Activated CD4-positive, alpha-beta memory T cell treated with anti-CD3 and anti-CD28 coated beads, Interleukin-2, amount 10 ng/mL, durations not matched to agents 7 days and 5 days (primary cell): Measurements from ENCODE around the gene SMARCC1. TPM values are rescaled to one million over a fixed set of nuclear protein-coding genes. Genes with fewer than 3 reads are reported as not detected.

Source experiments
- CTCF ChIA-PET: fragments of 350-600 bp; sonication (Branson Sonifier 250); formaldehyde crosslinking; loops from one replicate; lab custom pipeline; 2021; ENCODE audit warnings: antibody characterized with exemption, inconsistent platforms; lab: Charles Lee
- POLR2A ChIA-PET: fragments of 350-600 bp; sonication (Branson Sonifier 250); formaldehyde crosslinking; loops from one replicate; lab custom pipeline; 2021; ENCODE audit warnings: antibody characterized with exemption; lab: Charles Lee
- DNase-seq: peaks from one replicate; pipeline ENCODE4 v3.0.0-alpha.2; 2020
- H3K27ac Mint-ChIP-seq: one replicate; pipeline ENCODE4 v1.8.0; 2021; ENCODE audit warnings: mild to moderate bottlenecking, mixed read lengths
- H3K27me3 Mint-ChIP-seq: one replicate; pipeline ENCODE4 v1.8.0; 2021; ENCODE audit warnings: mixed read lengths
- H3K36me3 Mint-ChIP-seq: one replicate; pipeline ENCODE4 v1.8.0; 2021; ENCODE audit warnings: low read depth, mixed read lengths
- H3K4me1 Mint-ChIP-seq: one replicate; pipeline ENCODE4 v1.8.0; 2021; ENCODE audit warnings: mixed read lengths
- H3K4me3 Mint-ChIP-seq: one replicate; pipeline ENCODE4 v1.8.0; 2021; ENCODE audit warnings: mild to moderate bottlenecking, mixed read lengths
- H3K9me3 Mint-ChIP-seq: one replicate; pipeline ENCODE4 v1.8.0; 2021; ENCODE audit warnings: mixed read lengths
- total RNA-seq, 2 experiments: library from RNA; stranded (reverse); gene quantifications; one replicate each; pipeline ENCODE4 v1.2.3, GENCODE V29; 2021

Gene SMARCC1
- total RNA-seq, 2 experiments from 2014 or later: 83.0 to 83.7 TPM

GRCh38 chr3:47678446-47679338 lies 103.0 kb downstream of the SMARCC1 start:
- Mint-ChIP-seq H3K36me3 (peaks cover 54% of the 10 kb centered on the region), H3K4me1 (peaks cover 5% of the 10 kb centered on the region), H3K27me3 (no peaks in the 10 kb centered on the region), H3K9me3 (no peaks in the 10 kb centered on the region), H3K27ac (no peak overlapping the region), H3K4me3 (no peak overlapping the region)
- POLR2A ChIA-PET: no interaction called here
- DNase-seq: no peak
- CTCF ChIA-PET: interaction anchor here (0.5 to 1.0 kb wide), 2 partner anchors 156 to 258 kb away, joined by 3 to 5 read pairs; no protein-coding TSS in a partner anchor

- ChIA-PET POLR2A (no interaction called here), CTCF (no interaction called here)
- Mint-ChIP-seq H3K27me3 (no peaks in the 10 kb centered on the region), H3K9me3 (no peaks in the 10 kb centered on the region), H3K4me3 (no peak overlapping the region), H3K27ac (no peak overlapping the region), H3K36me3 (peaks cover 28% of the 10 kb centered on the region), H3K4me1 (peaks cover 5% of the 10 kb centered on the region)
- no peak for DNase-seq
These were observed 112.5 kb downstream of the SMARCC1 start for GRCh38 chr3:47669026-47669749.

GRCh38 chr3:47666118-47666517 lies 115.6 kb downstream of the SMARCC1 start:
- ChIA-PET CTCF (interaction anchor here (2.0 kb wide), 1 partner anchor 143 kb away, joined by 8 read pairs; no protein-coding TSS in a partner anchor), POLR2A (no interaction called here)
- Mint-ChIP-seq H3K27ac (no peak overlapping the region), H3K4me3 (no peak overlapping the region), H3K4me1 (peaks cover 3% of the 10 kb centered on the region), H3K27me3 (no peaks in the 10 kb centered on the region), H3K36me3 (peaks cover 10% of the 10 kb centered on the region), H3K9me3 (no peaks in the 10 kb centered on the region)
- DNase-seq: no peak

GRCh38 chr3:47664519-47664918 lies 117.2 kb downstream of the SMARCC1 start:
- Mint-ChIP-seq H3K36me3 (peaks cover 18% of the 10 kb centered on the region), H3K27me3 (no peaks in the 10 kb centered on the region), H3K9me3 (peaks cover under 1% of the 10 kb centered on the region), H3K27ac (no peak overlapping the region), H3K4me3 (no peak overlapping the region), H3K4me1 (peaks cover 1% of the 10 kb centered on the region)
- ChIA-PET CTCF (interaction anchor here (2.0 kb wide), 1 partner anchor 142 kb away, joined by 8 read pairs; no protein-coding TSS in a partner anchor), POLR2A (no interaction called here)
- DNase-seq: no peak

- Mint-ChIP-seq H3K4me1 (no peaks in the 10 kb centered on the region), H3K36me3 (peaks cover 20% of the 10 kb centered on the region), H3K9me3 (peaks cover 3% of the 10 kb centered on the region), H3K27me3 (no peaks in the 10 kb centered on the region), H3K4me3 (no peak overlapping the region), H3K27ac (no peak overlapping the region)
- DNase-seq: no peak
- POLR2A ChIA-PET: no interaction called here
- CTCF ChIA-PET: no interaction called here
These were observed 118.0 kb downstream of the SMARCC1 start for GRCh38 chr3:47663630-47664240.

- peaks cover 45% of the 10 kb centered on the region for H3K36me3 Mint-ChIP-seq
- POLR2A ChIA-PET: interaction anchor here (0.6 to 0.7 kb wide), 2 partner anchors 30 to 233 kb away, joined by 3 read pairs; no protein-coding TSS in a partner anchor
These were observed 120.5 kb downstream of the SMARCC1 start for GRCh38 chr3:47661121-47661752.

GRCh38 chr3:47658444-47658843 lies 123.2 kb downstream of the SMARCC1 start:
- no peak overlapping the region for H3K4me3 Mint-ChIP-seq

More at GRCh38 chr3:47661121-47661752, 120.5 kb downstream of the SMARCC1 start:
- DNase-seq: no peak
- H3K27ac Mint-ChIP-seq: no peak overlapping the region
- CTCF ChIA-PET: no interaction called here
- peaks cover 3% of the 10 kb centered on the region for H3K9me3 Mint-ChIP-seq
- peaks cover 1% of the 10 kb centered on the region for H3K4me1 Mint-ChIP-seq
- no peaks in the 10 kb centered on the region for H3K27me3 Mint-ChIP-seq
- no peak overlapping the region for H3K4me3 Mint-ChIP-seq

GRCh38 chr3:47652142-47652541 lies 129.6 kb downstream of the SMARCC1 start:
- Mint-ChIP-seq H3K9me3 (no peaks in the 10 kb centered on the region), H3K4me1 (peaks cover 1% of the 10 kb centered on the region), H3K27ac (no peak overlapping the region), H3K4me3 (no peak overlapping the region), H3K36me3 (peaks cover 39% of the 10 kb centered on the region), H3K27me3 (no peaks in the 10 kb centered on the region)
- ChIA-PET POLR2A (no interaction called here), CTCF (no interaction called here)
- no peak for DNase-seq

More at GRCh38 chr3:47658444-47658843, 123.2 kb downstream of the SMARCC1 start:
- Mint-ChIP-seq H3K4me1 (peaks cover 1% of the 10 kb centered on the region), H3K27ac (no peak overlapping the region), H3K27me3 (no peaks in the 10 kb centered on the region), H3K36me3 (peaks cover 54% of the 10 kb centered on the region), H3K9me3 (peaks cover 3% of the 10 kb centered on the region)
- DNase-seq: no peak
- ChIA-PET CTCF (no interaction called here), POLR2A (no interaction called here)

GRCh38 chr3:47650294-47650693 lies 131.4 kb downstream of the SMARCC1 start:
- Mint-ChIP-seq H3K4me1 (no peaks in the 10 kb centered on the region), H3K27ac (no peak overlapping the region), H3K9me3 (no peaks in the 10 kb centered on the region), H3K4me3 (no peak overlapping the region), H3K27me3 (no peaks in the 10 kb centered on the region), H3K36me3 (peaks cover 28% of the 10 kb centered on the region)
- CTCF ChIA-PET: interaction anchor here (2.0 kb wide), 1 partner anchor 128 kb away, joined by 4 read pairs; no protein-coding TSS in a partner anchor
- POLR2A ChIA-PET: no interaction called here
- DNase-seq: no peak

- ChIA-PET CTCF (interaction anchor here (0.6 kb wide), 2 partner anchors 138 to 166 kb away, joined by 3 to 5 read pairs; no protein-coding TSS in a partner anchor), POLR2A (no interaction called here)
- Mint-ChIP-seq H3K9me3 (no peaks in the 10 kb centered on the region), H3K36me3 (peaks cover 22% of the 10 kb centered on the region), H3K4me1 (no peaks in the 10 kb centered on the region), H3K4me3 (no peak overlapping the region), H3K27me3 (no peaks in the 10 kb centered on the region), H3K27ac (no peak overlapping the region)
- no peak for DNase-seq
These were observed 134.1 kb downstream of the SMARCC1 start for GRCh38 chr3:47647550-47647949.

- DNase-seq: no peak
- Mint-ChIP-seq H3K4me1 (no peaks in the 10 kb centered on the region), H3K9me3 (no peaks in the 10 kb centered on the region), H3K27me3 (no peaks in the 10 kb centered on the region), H3K27ac (no peak overlapping the region), H3K36me3 (peaks cover 24% of the 10 kb centered on the region), H3K4me3 (no peak overlapping the region)
- ChIA-PET CTCF (no interaction called here), POLR2A (no interaction called here)
These were observed 135.3 kb downstream of the SMARCC1 start for GRCh38 chr3:47646362-47646761.

GRCh38 chr3:47645551-47645950 lies 136.1 kb downstream of the SMARCC1 start:
- Mint-ChIP-seq H3K27ac (no peak overlapping the region), H3K36me3 (peaks cover 23% of the 10 kb centered on the region), H3K9me3 (no peaks in the 10 kb centered on the region), H3K4me3 (no peak overlapping the region), H3K4me1 (no peaks in the 10 kb centered on the region), H3K27me3 (no peaks in the 10 kb centered on the region)
- ChIA-PET POLR2A (no interaction called here), CTCF (no interaction called here)
- DNase-seq: no peak
